Kidney (tissue), 14 donors: ENCODE data around the gene C19orf25. TPM values are rescaled to one million over a fixed set of nuclear protein-coding genes. Genes with fewer than 3 reads are reported as not detected.

Experiments
- DNase-seq, 5 donors: peaks; one replicate each; pipeline ENCODE4 v3.0.0-alpha.2; 2013 to 2020
- FAIRE-seq: peaks from 2 replicates; lab custom pipeline; 2012; peaks lifted over from hg19 to GRCh38; lab: Jason Lieb, UNC
- H3K27ac ChIP-seq, 2 donors: one replicate each; pipeline ENCODE4 v1.7.0; 2013; ENCODE audit warnings: low read depth in 2 of 2, low read length in 2 of 2, inconsistent platforms in 1 of 2
- H3K27me3 ChIP-seq: one replicate; pipeline ENCODE4 v1.7.1; 2013; ENCODE audit warnings: low read length, inconsistent platforms; ENCODE audit not compliant: control insufficient read depth, insufficient read depth
- H3K36me3 ChIP-seq, 3 donors: one replicate each; pipeline versions ENCODE4 v1.7.0 to v1.7.1; 2013; ENCODE audit warnings: low read length in 3 of 3, control low read depth in 1 of 3, inconsistent platforms in 1 of 3; ENCODE audit not compliant: insufficient read depth in 3 of 3, control insufficient read depth in 2 of 3
- H3K4me1 ChIP-seq, 3 donors: one replicate each; pipeline versions ENCODE4 v1.7.0 to v1.7.1; 2013; ENCODE audit warnings: low read length in 3 of 3, inconsistent platforms in 1 of 3, low read depth in 1 of 3; ENCODE audit not compliant: control insufficient read depth in 2 of 3, insufficient read depth in 2 of 3
- H3K4me3 ChIP-seq, 3 donors: one replicate each; pipeline versions ENCODE4 v1.7.0 to v1.8.1; 2013; ENCODE audit warnings: low read length in 3 of 3, control low read depth in 1 of 3, inconsistent platforms in 1 of 3
- H3K9ac ChIP-seq, 3 donors: one replicate each; pipeline versions ENCODE4 v1.7.0 to v1.7.1; 2013; ENCODE audit warnings: low read length in 3 of 3, control low read depth in 1 of 3, inconsistent platforms in 1 of 3
- H3K9me3 ChIP-seq, 3 donors: one replicate each; pipeline versions ENCODE4 v1.7.0 to v1.7.1; 2013; ENCODE audit warnings: low read length in 3 of 3, control low read depth in 1 of 3, inconsistent platforms in 1 of 3; ENCODE audit not compliant: control insufficient read depth in 2 of 3, insufficient read depth in 1 of 3
- CTCF ChIP-seq: IDR thresholded peaks from 3 replicates; pipeline ENCODE4 v1.5.1; 2012; ENCODE audit warnings: mild to moderate bottlenecking, moderate library complexity, borderline replicate concordance; ENCODE audit not compliant: insufficient read depth; ENCODE audit errors: extremely low read depth
- intact Hi-C: fragments of 100-400 bp; cut with DNase I; formaldehyde crosslinking; loops from one replicate; pipeline ENCODE4 v1.11.1; 2022
- polyA plus RNA-seq: library from polyadenylated mRNA; stranded (reverse); fragments of 350-450 nt; fragmentation: Illumina TruSeq; extraction: RNeasy Lipid Tissue Mini Kit (QIAGEN cat#74804); gene quantifications from one replicate; pipeline ENCODE4 v1.2.3, GENCODE V29; 2014; ENCODE audit warnings: low read depth, low replicate concordance; ENCODE audit not compliant: insufficient read depth
- total RNA-seq: library from RNA; stranded (reverse); fragmentation: NEBNext Ultra II Directional; extraction: Animal tissue kit (Norgen Biotek cat#: 25700); gene quantifications from one replicate; pipeline ENCODE4 v1.2.1, GENCODE V29; 2021
- donor health status: control.
- donor health status: control.
- donor health status: control.
- donor health status: control.
- donor health status: control.
- donor health status: DM: yes; HTN: yes; CAD: no.
- donor health status: Normal renal cell carcinoma (clear cell type).

Gene C19orf25
- total and polyA plus RNA-seq, 2 donors from 2014 or later: 32.5 to 50.9 TPM

- DNase-seq: peak in 1 of 5 donors; percentile 43
- Histone ChIP-seq H3K27me3 (no peaks in the 10 kb centered on the region), H3K4me1 (peaks cover 0 to 16% (median 8%) of the 10 kb centered on the region in 3 donors), H3K36me3 (peaks cover 0 to 27% (median 15%) of the 10 kb centered on the region in 3 donors), H3K4me3 (no peak overlapping the region), H3K9me3 (no peaks in the 10 kb centered on the region), H3K27ac (no peak overlapping the region), H3K9ac (no peak overlapping the region)
- intact Hi-C loops: no loop called here
- TF ChIP-seq CTCF: no peak
- FAIRE-seq: no peak
Measured at GRCh38 chr19:1429750-1430149, 49.3 kb downstream of the C19orf25 start.

- intact Hi-C loops: no loop called here
- Histone ChIP-seq H3K36me3 (peaks cover 0 to 29% (median 15%) of the 10 kb centered on the region in 3 donors), H3K9ac (no peak overlapping the region)
Measured at GRCh38 chr19:1428738-1429391, 50.1 kb downstream of the C19orf25 start.

GRCh38 chr19:1427221-1427920, 51.6 kb downstream of the C19orf25 start:
- Histone ChIP-seq H3K4me1 (peaks cover 0 to 25% (median 24%) of the 10 kb centered on the region in 3 donors), H3K27me3 (no peaks in the 10 kb centered on the region), H3K36me3 (peaks cover 0 to 39% (median 24%) of the 10 kb centered on the region in 3 donors), H3K9me3 (no peaks in the 10 kb centered on the region), H3K9ac (no peak overlapping the region), H3K4me3 (no peak overlapping the region), H3K27ac (no peak overlapping the region)
- FAIRE-seq: no peak
- no peak for DNase-seq
- no peak for TF ChIP-seq CTCF
- intact Hi-C loops: no loop called here

More at GRCh38 chr19:1428738-1429391, 50.1 kb downstream of the C19orf25 start:
- H3K27me3 ChIP-seq: no peaks in the 10 kb centered on the region
- FAIRE-seq (no peak), DNase-seq (no peak)
- H3K9me3 ChIP-seq: no peaks in the 10 kb centered on the region
- H3K4me1 ChIP-seq: peaks cover 0 to 18% (median 11%) of the 10 kb centered on the region in 3 donors
- no peak for TF ChIP-seq CTCF
- H3K4me3 ChIP-seq: no peak overlapping the region
- no peak overlapping the region for H3K27ac ChIP-seq
